Calu3 (cell line): ENCODE measurements around the gene RET. TPM values are rescaled to one million over a fixed set of nuclear protein-coding genes. Genes with fewer than 3 reads are reported as not detected.

Experiments
- BruUV-seq: library from RNA; stranded (reverse); fragments of 400-500 nt; replicated peaks from 2 replicates; lab custom pipeline; 2021; lab: Mats Ljungman, UMichigan
- CTCF ChIA-PET: fragments of 300-600 bp; sonication (Branson Sonifier 250); formaldehyde crosslinking; loops from one replicate; lab custom pipeline; 2022; ENCODE audit warnings: antibody characterized with exemption; lab: Charles Lee
- DNase-seq: peaks from one replicate; pipeline ENCODE4 v3.0.0; 2022
- H3K27ac Mint-ChIP-seq: one replicate; pipeline ENCODE4 v1.8.0; 2022; ENCODE audit warnings: mixed read lengths; ENCODE audit not compliant: unreplicated experiment
- H3K27me3 Mint-ChIP-seq: one replicate; pipeline ENCODE4 v1.8.0; 2022; ENCODE audit warnings: mixed read lengths; ENCODE audit not compliant: unreplicated experiment
- H3K36me3 Mint-ChIP-seq: one replicate; pipeline ENCODE4 v1.8.0; 2022; ENCODE audit warnings: mild to moderate bottlenecking, moderate library complexity, mixed read lengths; ENCODE audit not compliant: insufficient read depth, unreplicated experiment
- H3K4me1 Mint-ChIP-seq: one replicate; pipeline ENCODE4 v1.8.0; 2022; ENCODE audit warnings: mild to moderate bottlenecking, low read depth, mixed read lengths; ENCODE audit not compliant: unreplicated experiment
- H3K4me3 Mint-ChIP-seq: one replicate; pipeline ENCODE4 v1.8.0; 2022; ENCODE audit warnings: mild to moderate bottlenecking, low read depth, moderate library complexity, mixed read lengths; ENCODE audit not compliant: unreplicated experiment
- H3K9me3 Mint-ChIP-seq: one replicate; pipeline ENCODE4 v1.8.0; 2022; ENCODE audit warnings: low read depth, mixed read lengths; ENCODE audit not compliant: unreplicated experiment
- CTCF ChIP-seq: fragments of 200-600 bp; IDR thresholded peaks from one replicate; pipeline ENCODE4 v1.8.0; 2022; ENCODE audit warnings: antibody characterized with exemption; ENCODE audit not compliant: unreplicated experiment
- intact Hi-C: fragments of 100-400 bp; cut with micrococcal nuclease; formaldehyde crosslinking; loops from one replicate; pipeline ENCODE4 v1.10.0; 2022; ENCODE audit not compliant: unreplicated experiment
- total RNA-seq: library from RNA; stranded (reverse); gene quantifications from 2 replicates; pipeline ENCODE4 v1.2.3, GENCODE V29; 2022

RET gene
- total RNA-seq, 1 experiment from 2014 or later: not detected

GRCh38 chr10:43109671-43110249 is 32.9 kb downstream of the RET start:
- peaks cover 26% of the 10 kb centered on the region for H3K27me3 Mint-ChIP-seq
- TF ChIP-seq CTCF: no peak
- H3K9me3 Mint-ChIP-seq: no peaks in the 10 kb centered on the region
- DNase-seq: no peak
- BruUV-seq: no TSS peak
- intact Hi-C loops: no loop called here
- H3K27ac Mint-ChIP-seq: no peak overlapping the region
- H3K4me1 Mint-ChIP-seq: no peaks in the 10 kb centered on the region
- no peak overlapping the region for H3K4me3 Mint-ChIP-seq
- CTCF ChIA-PET: no interaction called here
- peaks cover 3% of the 10 kb centered on the region for H3K36me3 Mint-ChIP-seq

- intact Hi-C loops: no loop called here
- CTCF ChIA-PET: interaction anchor here (0.7 kb wide), 1 partner anchor 10 kb away, joined by 4 read pairs; no protein-coding TSS in a partner anchor
- no peaks in the 10 kb centered on the region for H3K36me3 Mint-ChIP-seq
- peaks cover 26% of the 10 kb centered on the region for H3K27me3 Mint-ChIP-seq
- H3K4me3 Mint-ChIP-seq: no peak overlapping the region
- no peaks in the 10 kb centered on the region for H3K4me1 Mint-ChIP-seq
- H3K27ac Mint-ChIP-seq: no peak overlapping the region
- H3K9me3 Mint-ChIP-seq: no peaks in the 10 kb centered on the region
- BruUV-seq: no TSS peak
- DNase-seq: no peak
- no peak for TF ChIP-seq CTCF
Measured at GRCh38 chr10:43110338-43111071, 33.6 kb downstream of the RET start.

- H3K4me3 Mint-ChIP-seq: no peak overlapping the region
- no peaks in the 10 kb centered on the region for H3K9me3 Mint-ChIP-seq
- no peak overlapping the region for H3K27ac Mint-ChIP-seq
- no peaks in the 10 kb centered on the region for H3K36me3 Mint-ChIP-seq
- TF ChIP-seq CTCF: no peak
- H3K27me3 Mint-ChIP-seq: peaks cover 26% of the 10 kb centered on the region
- DNase-seq: no peak
- intact Hi-C loops: no loop called here
- CTCF ChIA-PET: interaction anchor here (0.7 kb wide), 1 partner anchor 10 kb away, joined by 4 read pairs; no protein-coding TSS in a partner anchor
- H3K4me1 Mint-ChIP-seq: no peaks in the 10 kb centered on the region
- BruUV-seq: no TSS peak
Measured at GRCh38 chr10:43111101-43111500, 34.2 kb downstream of the RET start.

- no peak for TF ChIP-seq CTCF
- Mint-ChIP-seq H3K4me1 (no peaks in the 10 kb centered on the region), H3K36me3 (no peaks in the 10 kb centered on the region), H3K9me3 (no peaks in the 10 kb centered on the region), H3K27me3 (peaks cover 27% of the 10 kb centered on the region), H3K27ac (no peak overlapping the region), H3K4me3 (no peak overlapping the region)
- no peak for DNase-seq
- CTCF ChIA-PET: no interaction called here
- intact Hi-C loops: no loop called here
- no TSS peak for BruUV-seq
Measured at GRCh38 chr10:43111921-43112607, 35.2 kb downstream of the RET start.
